GM12801 (cell line): Measurements from ENCODE around the gene ST7.

ENCODE experiments used
- TF ChIP-seq, protein P1 (sequence below): IDR thresholded peaks from one replicate; pipeline ENCODE4 v1.5.1; 2011; ENCODE audit warnings: control low read depth; ENCODE audit not compliant: insufficient read length; ENCODE audit errors: extremely low read depth

Gene ST7

DNA sequence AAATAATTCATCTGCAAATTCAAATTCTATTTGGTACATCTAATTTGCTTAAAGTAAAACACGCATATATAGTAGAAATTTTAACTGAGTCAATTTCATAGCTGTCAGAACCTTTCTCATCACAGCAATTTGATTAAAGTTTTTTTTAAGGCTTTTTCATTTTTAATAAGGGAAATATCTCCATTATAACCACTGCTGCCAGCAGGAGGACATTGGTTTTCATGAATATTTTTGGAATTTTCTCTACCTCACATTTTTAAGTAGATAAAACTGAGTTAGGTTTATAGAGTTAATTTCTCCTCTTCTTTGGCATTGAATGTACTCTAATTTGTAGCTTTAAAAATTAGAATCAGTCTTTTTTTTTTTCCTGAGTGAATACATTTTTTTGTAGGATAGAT, 82.2 kb downstream of the ST7 start:
- TF ChIP-seq, protein P1, sequence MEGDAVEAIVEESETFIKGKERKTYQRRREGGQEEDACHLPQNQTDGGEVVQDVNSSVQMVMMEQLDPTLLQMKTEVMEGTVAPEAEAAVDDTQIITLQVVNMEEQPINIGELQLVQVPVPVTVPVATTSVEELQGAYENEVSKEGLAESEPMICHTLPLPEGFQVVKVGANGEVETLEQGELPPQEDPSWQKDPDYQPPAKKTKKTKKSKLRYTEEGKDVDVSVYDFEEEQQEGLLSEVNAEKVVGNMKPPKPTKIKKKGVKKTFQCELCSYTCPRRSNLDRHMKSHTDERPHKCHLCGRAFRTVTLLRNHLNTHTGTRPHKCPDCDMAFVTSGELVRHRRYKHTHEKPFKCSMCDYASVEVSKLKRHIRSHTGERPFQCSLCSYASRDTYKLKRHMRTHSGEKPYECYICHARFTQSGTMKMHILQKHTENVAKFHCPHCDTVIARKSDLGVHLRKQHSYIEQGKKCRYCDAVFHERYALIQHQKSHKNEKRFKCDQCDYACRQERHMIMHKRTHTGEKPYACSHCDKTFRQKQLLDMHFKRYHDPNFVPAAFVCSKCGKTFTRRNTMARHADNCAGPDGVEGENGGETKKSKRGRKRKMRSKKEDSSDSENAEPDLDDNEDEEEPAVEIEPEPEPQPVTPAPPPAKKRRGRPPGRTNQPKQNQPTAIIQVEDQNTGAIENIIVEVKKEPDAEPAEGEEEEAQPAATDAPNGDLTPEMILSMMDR = no peak

DNA sequence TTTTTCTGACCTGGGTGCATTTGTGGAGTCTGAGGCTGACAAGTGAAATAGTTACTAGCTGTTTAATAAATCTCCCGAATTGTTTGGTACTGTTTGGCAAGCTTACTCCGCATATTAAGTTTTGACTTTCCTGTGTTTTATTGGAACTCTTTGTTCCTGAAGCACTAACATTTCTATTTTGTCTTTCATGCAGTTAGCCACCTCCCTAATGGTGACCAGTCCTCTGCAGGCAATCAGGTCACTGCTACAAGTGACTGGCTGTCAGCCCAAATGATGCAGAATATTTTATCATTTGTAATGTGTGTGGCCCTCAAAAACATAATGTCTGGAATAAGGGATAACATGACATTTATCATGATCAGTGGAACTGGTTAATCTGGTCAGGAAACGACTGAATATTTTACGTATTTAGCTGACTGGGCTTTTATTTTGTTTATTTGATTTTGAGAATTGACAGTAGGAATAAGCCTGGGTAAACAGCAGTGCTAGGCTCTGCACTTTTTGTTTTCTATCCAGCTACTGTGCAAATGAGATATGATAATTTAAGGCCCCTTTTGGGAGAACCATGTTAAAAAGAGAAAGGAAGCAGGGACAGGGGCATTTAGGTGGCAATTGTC, 82.9 kb downstream of the ST7 start:
- TF ChIP-seq, protein P1 = no peak

DNA sequence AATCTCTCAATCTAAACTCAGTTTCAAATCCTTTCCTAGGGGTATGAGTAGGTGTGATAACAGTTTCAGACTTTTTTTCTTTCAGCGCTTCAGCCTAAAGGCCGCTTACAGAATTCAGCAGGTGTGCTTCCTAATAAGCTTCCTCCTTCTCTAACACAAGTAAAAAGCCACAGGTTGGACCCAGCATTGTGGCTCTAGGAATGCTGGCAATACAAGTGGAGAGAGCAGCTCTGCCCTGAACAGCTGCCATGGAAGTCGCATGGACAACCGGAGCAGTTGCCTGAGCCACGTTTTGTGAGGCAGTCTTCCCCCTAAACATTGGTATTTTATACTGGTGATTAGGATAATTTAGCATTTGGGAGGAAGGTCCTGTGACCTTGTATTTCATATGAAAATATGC, 83.5 kb downstream of the ST7 start:
- TF ChIP-seq, protein P1 = no peak

DNA sequence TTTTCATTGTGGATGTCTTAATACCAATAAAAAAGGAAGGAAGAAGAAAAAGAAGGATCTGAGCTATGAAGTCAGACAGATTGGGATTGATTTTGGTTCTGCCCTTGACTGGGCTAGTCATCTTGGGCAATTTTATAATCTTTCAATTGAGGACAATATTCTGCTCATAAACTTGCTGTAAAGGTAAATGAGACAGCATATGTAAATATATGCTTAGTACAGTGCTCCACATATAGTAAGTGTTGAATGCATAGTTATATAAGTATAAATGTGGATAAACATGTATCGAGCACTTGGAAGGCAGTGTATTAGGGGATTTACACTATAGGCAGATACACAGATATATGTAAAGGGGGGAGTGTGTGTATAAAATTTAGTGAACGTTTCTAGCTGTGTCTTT, 85.1 kb downstream of the ST7 start:
- TF ChIP-seq, protein P1 = no peak

DNA sequence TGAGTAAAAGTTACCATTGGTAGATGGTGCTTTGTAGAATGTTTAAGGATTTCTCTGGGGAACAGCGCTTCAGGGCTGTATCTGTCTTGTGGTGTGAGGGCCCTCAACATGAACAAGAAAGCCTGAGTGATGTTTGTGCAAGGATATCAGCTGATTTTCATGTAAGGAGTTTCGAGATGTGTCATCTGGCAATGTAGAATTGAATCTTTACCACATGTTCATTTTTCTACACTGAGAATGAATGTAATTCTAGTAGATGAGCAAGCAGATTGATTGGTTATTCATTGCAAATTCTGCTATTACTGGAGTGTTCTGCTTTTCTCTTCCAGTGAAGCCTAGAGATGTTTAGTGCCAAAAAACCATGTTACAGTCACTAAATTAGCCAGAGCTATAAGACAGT, 87.7 kb downstream of the ST7 start:
- TF ChIP-seq, protein P1 = no peak

- TF ChIP-seq, protein P1 = no peak
Measured at GRCh38 chr7:117041822-117042221, 88.5 kb downstream of the ST7 start.

DNA sequence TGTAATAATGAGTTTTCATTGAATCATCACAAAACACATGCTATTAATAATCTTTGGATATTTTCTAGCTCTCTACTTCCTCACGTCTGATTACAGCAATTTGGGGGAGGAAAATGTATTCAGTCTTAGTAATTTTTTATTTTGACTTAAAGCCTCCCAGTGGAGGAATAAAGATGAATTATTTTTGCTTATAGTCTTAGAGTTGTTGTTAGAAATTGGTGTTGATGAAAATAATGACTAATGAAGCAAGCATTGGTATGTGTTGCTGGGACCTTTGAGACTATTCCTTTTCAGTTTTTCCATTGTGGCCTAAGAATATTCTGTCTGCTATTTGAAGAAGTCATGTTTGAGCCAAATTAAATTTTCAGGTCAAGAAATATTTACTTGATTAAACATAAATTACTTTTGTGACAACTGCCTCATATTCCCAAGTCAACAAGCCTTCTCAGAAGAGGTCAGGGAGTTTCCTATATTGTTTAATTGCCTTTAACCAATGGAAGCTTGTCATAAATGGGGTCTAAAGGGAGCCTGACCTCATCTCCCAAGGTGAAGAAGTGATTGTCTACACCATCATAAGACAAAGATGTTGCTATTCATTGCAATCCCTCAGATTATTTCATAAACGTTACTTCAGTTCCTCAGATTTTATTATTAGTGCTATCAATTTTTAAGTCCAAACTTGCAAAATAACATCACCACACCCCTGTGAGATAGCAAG, 90.0 kb downstream of the ST7 start:
- TF ChIP-seq, protein P1 = no peak
